SK-N-SH (cell line): ENCODE data around the gene MAP1LC3A. TPM values are rescaled to one million over a fixed set of nuclear protein-coding genes. Genes with fewer than 3 reads are reported as not detected.
"Not testable (repeated sequence)": the region's sequence is repeated elsewhere in the genome, so short reads cannot be mapped to it uniquely, and the experiment has no call there.

Experiments
- CTCF ChIA-PET: fragments of 300-600, 350-600 bp; formaldehyde crosslinking; extraction: SDS; loops from one replicate; lab custom pipeline; 2021; lab: Yijun Ruan, JAX
- POLR2A ChIA-PET: fragments of 350-600 bp; sonication (Branson Sonifier 250); formaldehyde crosslinking; extraction: SDS; loops from one replicate; lab custom pipeline; 2020; ENCODE audit warnings: antibody characterized with exemption, inconsistent platforms; lab: Yijun Ruan, JAX
- DNase-seq: peaks from one replicate; pipeline ENCODE4 v3.0.0; 2012
- H2AFZ ChIP-seq: fragments of 200-600 bp; sonication (generic); 2 replicates; pipeline ENCODE4 v1.8.1; 2016; ENCODE audit warnings: antibody characterized with exemption, mild to moderate bottlenecking, low read depth
- H3F3A ChIP-seq: fragments of 200-600 bp; sonication (generic); replicated peaks from 2 replicates; pipeline ENCODE3; 2016; ENCODE audit warnings: antibody characterized with exemption, mild to moderate bottlenecking; ENCODE audit not compliant: insufficient read depth
- H3K27ac ChIP-seq, 2 experiments: fragments of 200-500 bp in 1 of 2; fragments of 200-600 bp in 1 of 2; sonication (Bioruptor generic) in 1 of 2; sonication (generic), shearing (Covaris generic) in 1 of 2; 2 replicates each; pipeline versions ENCODE4 v1.5.1 to v1.6.1; 2014 to 2016; ENCODE audit warnings: low read depth in 2 of 2, inconsistent platforms in 1 of 2, low read length in 1 of 2, mild to moderate bottlenecking in 1 of 2, mixed read lengths in 1 of 2
- H3K27me3 ChIP-seq: fragments of 200-600 bp; sonication (generic), shearing (Covaris generic); 2 replicates; pipeline ENCODE4 v1.6.1; 2016; ENCODE audit warnings: mixed run types; ENCODE audit not compliant: insufficient read depth
- H3K36me3 ChIP-seq, 2 experiments: fragments of 200-500 bp in 1 of 2; fragments of 200-600 bp in 1 of 2; sonication (Bioruptor generic) in 1 of 2; sonication (generic) in 1 of 2; replicated peaks in 1 of 2; 2 replicates each; pipeline versions ENCODE3 to v1.5.1; 2014 to 2016; ENCODE audit warnings: low read length in 1 of 2, mild to moderate bottlenecking in 1 of 2; ENCODE audit not compliant: insufficient read depth in 2 of 2, control insufficient read depth in 1 of 2
- H3K4me1 ChIP-seq, 2 experiments: fragments of 200-500 bp in 1 of 2; fragments of 200-600 bp in 1 of 2; sonication (Bioruptor generic) in 1 of 2; sonication (generic), shearing (Covaris generic) in 1 of 2; 2 replicates each; pipeline versions ENCODE4 v1.5.1 to v1.6.1; 2014 to 2016; ENCODE audit warnings: low read depth in 1 of 2, low read length in 1 of 2, mixed run types in 1 of 2; ENCODE audit not compliant: insufficient read depth in 2 of 2, control insufficient read depth in 1 of 2
- H3K4me2 ChIP-seq: fragments of 200-600 bp; sonication (generic), shearing (Covaris generic); 2 replicates; pipeline ENCODE4 v1.6.1; 2017; ENCODE audit warnings: mixed run types
- H3K4me3 ChIP-seq, 2 experiments: fragments of 200-500 bp in 1 of 2; fragments of 200-600 bp in 1 of 2; sonication (Bioruptor generic) in 1 of 2; sonication (generic), shearing (Covaris generic) in 1 of 2; 2 replicates each; pipeline versions ENCODE4 v1.5.1 to v1.8.1; 2014 to 2016; ENCODE audit warnings: low read depth in 2 of 2, inconsistent platforms in 1 of 2, low read length in 1 of 2, mild to moderate bottlenecking in 1 of 2, mixed read lengths in 1 of 2, moderate library complexity in 1 of 2
- H3K79me2 ChIP-seq: fragments of 200-600 bp; sonication (generic); 2 replicates; pipeline ENCODE4 v1.8.1; 2017; ENCODE audit warnings: mild to moderate bottlenecking; ENCODE audit not compliant: insufficient read depth
- H3K9ac ChIP-seq: fragments of 200-600 bp; sonication (generic); 2 replicates; pipeline ENCODE4 v1.6.1; 2017; ENCODE audit warnings: mixed run types
- H3K9me2 ChIP-seq: fragments of 200-600 bp; sonication (generic); 2 replicates; pipeline ENCODE4 v1.6.1; 2017; ENCODE audit warnings: mixed run types
- H3K9me3 ChIP-seq: fragments of 200-600 bp; sonication (generic); 2 replicates; pipeline ENCODE4 v1.6.1; 2017; ENCODE audit warnings: mixed run types, mild to moderate bottlenecking, moderate library complexity
- H4K20me1 ChIP-seq: fragments of 200-600 bp; sonication (generic); 2 replicates; pipeline ENCODE4 v1.6.1; 2017; ENCODE audit warnings: mild to moderate bottlenecking, mixed run types; ENCODE audit not compliant: insufficient read depth
- FOSL2 ChIP-seq: IDR thresholded peaks from 2 replicates; pipeline ENCODE4 v1.4.0; 2012; ENCODE audit warnings: low read depth, mild to moderate bottlenecking, moderate library complexity, borderline replicate concordance
- FOXM1 ChIP-seq: IDR thresholded peaks from 2 replicates; pipeline ENCODE4 v1.4.0; 2012; ENCODE audit warnings: low read depth, mild to moderate bottlenecking
- GABPA ChIP-seq: IDR thresholded peaks from 2 replicates; pipeline ENCODE4 v1.4.0; 2012; ENCODE audit warnings: low read depth, mild to moderate bottlenecking
- GATA2 ChIP-seq: sonication (generic); formaldehyde crosslinking; IDR thresholded peaks from 2 replicates; pipeline ENCODE4 v1.5.0; 2020; ENCODE audit warnings: mild to moderate bottlenecking, missing genetic modification reagents
- NFIC ChIP-seq: IDR thresholded peaks from 2 replicates; pipeline ENCODE4 v1.4.0; 2012; ENCODE audit warnings: borderline replicate concordance
- RFX5 ChIP-seq: IDR thresholded peaks from 2 replicates; pipeline ENCODE4 v1.6.1; 2012; ENCODE audit warnings: mild to moderate bottlenecking, improper control_type of control experiment, low read length
- WGBS: methylation state at CpG from one replicate; pipeline ENCODE4 v1.1.6; 2017; ENCODE audit warnings: low lambda C conversion rate; 5-methylcytosine and 5-hydroxymethylcytosine counted together
- polyA plus RNA-seq, 3 experiments: library from polyadenylated mRNA; depleted of rRNA; stranded (reverse); fragments of >200 nt; gene quantifications; 2 replicates each; pipeline ENCODE4 v1.2.3, GENCODE V29; 2012
- TF ChIP-seq, protein P1 (sequence below): IDR thresholded peaks from 2 replicates; pipeline ENCODE4 v1.4.0; 2012; ENCODE audit warnings: low read depth
- TF ChIP-seq, protein P2 (sequence below): IDR thresholded peaks from 2 replicates; pipeline ENCODE4 v1.6.1; 2012; ENCODE audit warnings: mild to moderate bottlenecking, low read depth, low read length, moderate library complexity

MAP1LC3A gene
- polyA plus RNA-seq, 1 of the 3 experiments (the other 2 are of a cell fraction) = 24.9 TPM

DNA sequence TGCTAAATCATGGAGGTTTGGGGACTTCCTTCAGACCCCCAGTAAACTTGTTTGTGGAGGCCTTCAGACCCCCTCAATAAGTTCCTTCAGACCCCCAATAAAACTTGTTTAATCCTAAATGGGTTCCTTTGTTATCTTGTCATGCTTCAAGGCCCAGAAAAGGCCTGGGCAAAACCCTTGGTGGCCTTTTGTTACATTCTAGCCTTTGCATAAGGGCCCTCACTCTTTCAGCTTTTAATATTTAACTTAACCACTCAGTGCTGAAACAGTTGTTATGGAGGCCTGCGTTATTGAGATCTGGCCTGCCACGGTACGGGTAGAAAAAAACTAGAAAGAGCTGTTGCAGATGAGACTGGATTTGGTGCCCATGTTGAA, 46.6 kb upstream of the MAP1LC3A start:
- H3K27ac ChIP-seq = no peak overlapping the region
- no peak for DNase-seq
- H3K4me2 ChIP-seq = no peak overlapping the region
- no peaks in the 10 kb centered on the region for H3K9me2 ChIP-seq
- peaks cover 45 to 47% of the 10 kb centered on the region in 2 experiments for H3K36me3 ChIP-seq
- peaks cover 25% of the 10 kb centered on the region for H3F3A ChIP-seq
- H4K20me1 ChIP-seq = no peaks in the 10 kb centered on the region
- no peak for TF ChIP-seq FOXM1
- TF ChIP-seq GABPA = no peak
- TF ChIP-seq, all 33 proteins: peak for 0
- H3K79me2 ChIP-seq = peaks cover 4% of the 10 kb centered on the region
- POLR2A ChIA-PET = no interaction called here
- no peak overlapping the region for H3K9ac ChIP-seq
- no peaks in the 10 kb centered on the region for H3K9me3 ChIP-seq
- H2AFZ ChIP-seq = no peak overlapping the region
- CTCF ChIA-PET = interaction anchor here (1.3 to 1.7 kb wide), 3 partner anchors 11 to 199 kb away, joined by 3 to 5 read pairs (median 5); no protein-coding TSS in a partner anchor
- H3K27me3 ChIP-seq = no peaks in the 10 kb centered on the region
- peaks cover 0 to 6% of the 10 kb centered on the region in 2 experiments; a peak in 2 of 4 replicates for H3K4me1 ChIP-seq
- WGBS = 98% methylated on average over 3 of the region's 3 CpGs
- H3K4me3 ChIP-seq = no peak overlapping the region

DNA sequence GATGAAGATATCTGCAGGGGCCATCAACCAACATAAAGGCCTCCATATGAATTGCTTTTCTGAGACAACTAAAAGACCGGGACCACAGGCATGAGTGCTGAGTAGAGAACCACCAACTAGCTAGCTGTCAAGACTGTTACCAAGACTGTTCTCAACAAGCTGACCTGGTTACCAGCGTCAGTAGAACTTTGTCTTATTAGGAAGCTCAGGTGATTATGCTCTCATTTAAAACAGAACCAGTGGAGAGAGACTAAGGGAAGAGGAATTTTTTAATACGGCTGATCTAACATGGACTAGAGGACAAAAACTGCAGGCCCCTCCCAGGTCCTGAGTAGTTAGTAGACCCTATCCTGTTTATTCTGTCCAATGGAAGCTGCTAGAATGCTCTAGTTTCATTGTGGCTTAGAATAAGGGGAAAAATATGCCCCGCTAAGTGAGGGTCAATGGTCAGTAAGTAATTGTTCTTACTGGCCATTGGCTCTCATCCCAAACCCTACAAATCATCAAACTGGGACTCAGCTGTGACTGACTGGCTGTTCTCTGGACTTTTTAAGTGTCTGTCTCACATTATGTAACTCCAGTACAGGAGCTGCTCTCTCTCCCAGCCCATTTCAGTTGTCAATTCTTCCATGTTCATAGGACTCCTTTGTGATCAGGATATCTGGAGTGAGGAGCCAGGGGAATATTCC, 46.1 kb upstream of the MAP1LC3A start:
- ChIA-PET CTCF (interaction anchor here (0.7 to 1.7 kb wide), 4 partner anchors 10 to 200 kb away, joined by 3 to 5 read pairs (median 4); no protein-coding TSS in a partner anchor), POLR2A (no interaction called here)
- H3K4me3 ChIP-seq = no peak overlapping the region
- H3K9ac ChIP-seq = no peak overlapping the region
- no peak overlapping the region for H3K4me2 ChIP-seq
- H3K9me2 ChIP-seq = no peaks in the 10 kb centered on the region
- no peak for DNase-seq
- H3F3A ChIP-seq = peaks cover 22% of the 10 kb centered on the region
- H3K27ac ChIP-seq = peak overlapping the region in 1 of 2 experiments; percentile 5; a peak in 1 of 4 replicates
- no peaks in the 10 kb centered on the region for H3K9me3 ChIP-seq
- H3K79me2 ChIP-seq = peaks cover 9% of the 10 kb centered on the region
- peaks cover 42 to 47% of the 10 kb centered on the region in 2 experiments for H3K36me3 ChIP-seq
- H3K27me3 ChIP-seq = no peaks in the 10 kb centered on the region
- peaks cover 0 to 6% of the 10 kb centered on the region in 2 experiments; a peak in 2 of 4 replicates for H3K4me1 ChIP-seq
- no peak overlapping the region for H2AFZ ChIP-seq
- WGBS = 94% methylated on average over 4 of the region's 4 CpGs
- no peak for TF ChIP-seq FOSL2
- TF ChIP-seq, protein P1, sequence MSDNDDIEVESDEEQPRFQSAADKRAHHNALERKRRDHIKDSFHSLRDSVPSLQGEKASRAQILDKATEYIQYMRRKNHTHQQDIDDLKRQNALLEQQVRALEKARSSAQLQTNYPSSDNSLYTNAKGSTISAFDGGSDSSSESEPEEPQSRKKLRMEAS = no peak
- H4K20me1 ChIP-seq = no peaks in the 10 kb centered on the region

DNA sequence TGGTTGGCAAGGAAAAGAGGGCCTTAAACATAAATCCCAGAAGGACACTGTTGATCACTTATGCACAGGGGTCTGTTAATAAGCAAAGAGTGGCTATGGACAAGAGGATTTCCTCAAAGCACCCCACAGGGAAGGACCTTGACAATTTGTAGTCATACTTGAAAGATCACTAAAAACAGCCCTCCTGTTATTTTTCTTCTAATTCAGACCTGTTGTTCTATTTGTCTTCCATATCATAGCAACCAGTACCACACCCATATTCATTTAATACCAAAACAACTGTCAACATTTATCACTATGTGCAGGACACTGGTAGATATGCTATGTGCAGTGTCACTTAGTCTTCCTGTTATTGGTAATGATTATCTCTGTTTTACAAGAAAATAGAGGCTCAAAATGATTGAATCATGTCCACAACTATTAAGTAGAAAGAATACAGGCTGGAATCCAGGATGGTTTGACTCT, 45.5 kb upstream of the MAP1LC3A start:
- Histone ChIP-seq H3K4me1 (peaks cover 0 to 9% of the 10 kb centered on the region in 2 experiments; a peak in 2 of 4 replicates), H3K27me3 (no peaks in the 10 kb centered on the region), H3K79me2 (peaks cover 15% of the 10 kb centered on the region), H3F3A (peaks cover 21% of the 10 kb centered on the region), H3K27ac (peak overlapping the region in 1 of 2 experiments; percentile 5; a peak in 1 of 4 replicates), H3K9me3 (no peaks in the 10 kb centered on the region), H2AFZ (no peak overlapping the region), H3K9me2 (no peaks in the 10 kb centered on the region), H3K9ac (no peak overlapping the region), H3K4me3 (no peak overlapping the region), H3K36me3 (peaks cover 37 to 41% of the 10 kb centered on the region in 2 experiments), H4K20me1 (0 out of 2 replicates have a peak, but pooled peaks cover under 1% of the 10 kb centered on the region), H3K4me2 (no peak overlapping the region)
- ChIA-PET CTCF (interaction anchor here (0.7 to 1.7 kb wide), 4 partner anchors 9 to 200 kb away, joined by 3 to 5 read pairs (median 4); no protein-coding TSS in a partner anchor), POLR2A (no interaction called here)
- TF ChIP-seq, protein P2, sequence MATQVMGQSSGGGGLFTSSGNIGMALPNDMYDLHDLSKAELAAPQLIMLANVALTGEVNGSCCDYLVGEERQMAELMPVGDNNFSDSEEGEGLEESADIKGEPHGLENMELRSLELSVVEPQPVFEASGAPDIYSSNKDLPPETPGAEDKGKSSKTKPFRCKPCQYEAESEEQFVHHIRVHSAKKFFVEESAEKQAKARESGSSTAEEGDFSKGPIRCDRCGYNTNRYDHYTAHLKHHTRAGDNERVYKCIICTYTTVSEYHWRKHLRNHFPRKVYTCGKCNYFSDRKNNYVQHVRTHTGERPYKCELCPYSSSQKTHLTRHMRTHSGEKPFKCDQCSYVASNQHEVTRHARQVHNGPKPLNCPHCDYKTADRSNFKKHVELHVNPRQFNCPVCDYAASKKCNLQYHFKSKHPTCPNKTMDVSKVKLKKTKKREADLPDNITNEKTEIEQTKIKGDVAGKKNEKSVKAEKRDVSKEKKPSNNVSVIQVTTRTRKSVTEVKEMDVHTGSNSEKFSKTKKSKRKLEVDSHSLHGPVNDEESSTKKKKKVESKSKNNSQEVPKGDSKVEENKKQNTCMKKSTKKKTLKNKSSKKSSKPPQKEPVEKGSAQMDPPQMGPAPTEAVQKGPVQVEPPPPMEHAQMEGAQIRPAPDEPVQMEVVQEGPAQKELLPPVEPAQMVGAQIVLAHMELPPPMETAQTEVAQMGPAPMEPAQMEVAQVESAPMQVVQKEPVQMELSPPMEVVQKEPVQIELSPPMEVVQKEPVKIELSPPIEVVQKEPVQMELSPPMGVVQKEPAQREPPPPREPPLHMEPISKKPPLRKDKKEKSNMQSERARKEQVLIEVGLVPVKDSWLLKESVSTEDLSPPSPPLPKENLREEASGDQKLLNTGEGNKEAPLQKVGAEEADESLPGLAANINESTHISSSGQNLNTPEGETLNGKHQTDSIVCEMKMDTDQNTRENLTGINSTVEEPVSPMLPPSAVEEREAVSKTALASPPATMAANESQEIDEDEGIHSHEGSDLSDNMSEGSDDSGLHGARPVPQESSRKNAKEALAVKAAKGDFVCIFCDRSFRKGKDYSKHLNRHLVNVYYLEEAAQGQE = no peak
- TF ChIP-seq GATA2 (CRISPR knock-in tag) (no peak), RFX5 (no peak), NFIC (no peak)
- DNase-seq = no peak

DNA sequence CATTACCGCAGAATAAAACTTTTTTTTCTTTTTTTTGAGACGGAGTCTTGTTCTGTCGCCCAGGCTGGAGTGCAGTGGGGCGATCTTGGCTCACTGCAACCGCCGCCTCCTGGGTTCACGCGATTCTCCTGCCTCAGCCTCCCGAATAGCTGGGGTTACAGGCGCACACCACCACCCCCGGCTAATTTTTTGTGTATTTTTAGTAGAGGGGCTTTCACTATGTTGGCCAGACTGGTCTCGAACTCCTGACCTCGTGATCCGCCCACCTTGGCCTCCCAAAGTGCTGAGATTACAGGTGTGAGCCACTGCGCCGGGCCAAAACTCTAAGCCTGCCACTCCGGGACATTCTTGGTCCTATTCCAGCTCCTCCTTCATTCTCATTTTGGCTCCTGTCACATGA, 44.5 kb upstream of the MAP1LC3A start:
- Histone ChIP-seq H3K27ac (peak overlapping the region in 1 of 2 experiments; percentile 92; a peak in 1 of 4 replicates), H3F3A (peaks cover 21% of the 10 kb centered on the region), H3K79me2 (peaks cover 25% of the 10 kb centered on the region), H3K36me3 (peaks cover 34 to 36% of the 10 kb centered on the region in 2 experiments)
- DNase-seq, H2AFZ ChIP-seq, H3K4me1 ChIP-seq, H3K4me2 ChIP-seq, H3K27me3 ChIP-seq, POLR2A ChIA-PET, H3K9me2 ChIP-seq, H4K20me1 ChIP-seq, H3K9me3 ChIP-seq, H3K9ac ChIP-seq, H3K4me3 ChIP-seq: not testable (repeated sequence)
- WGBS = 97% methylated on average over 17 of the region's 17 CpGs
- CTCF ChIA-PET = interaction anchor here (1.3 kb wide), 1 partner anchor 9 kb away, joined by 5 read pairs; no protein-coding TSS in a partner anchor
